ENCODE results near the gene PLK5. TPM values are rescaled to one million over a fixed set of nuclear protein-coding genes. Genes with fewer than 3 reads are reported as not detected.

PLK5 gene
- total RNA-seq, 1 experiment from 2014 or later, result 1.4 TPM

- TF ChIP-seq GRHL2 (CRISPR knock-in tag; IDR thresholded peaks at IDR 0.05; ENCODE audit: insufficient replicate concordance, severe bottlenecking), result no peak
- no peak for TF ChIP-seq RELA (CRISPR knock-in tag; IDR thresholded peaks at IDR 0.05; ENCODE audit: borderline replicate concordance)
- TF ChIP-seq FOXJ3 (CRISPR knock-in tag; IDR thresholded peaks at IDR 0.05; ENCODE audit: borderline replicate concordance), result no peak
- TF ChIP-seq ZNF423 (CRISPR knock-in tag; IDR thresholded peaks at IDR 0.05), result peak; percentile 87; the same call in 1 of the 2 replicates
- TF ChIP-seq SP1 (CRISPR knock-in tag; conservative IDR thresholded peaks at IDR 0.05), result peak; percentile 80
- no peak for TF ChIP-seq CDX4 (CRISPR knock-in tag; IDR thresholded peaks at IDR 0.05; ENCODE audit: borderline replicate concordance)
Measured at GRCh38 chr19:1507763-1508506, 15.9 kb upstream of the PLK5 start (continued).

GRCh38 chr19:1508507-1508856 lies 15.4 kb upstream of the PLK5 start:
- Mint-ChIP-seq H3K27ac (no peak overlapping the region), H3K9me3 (no peaks in the 10 kb centered on the region), H3K27me3 (ENCODE audit: low read depth) (peaks cover 61% of the 10 kb centered on the region), H3K4me1 (no peaks in the 10 kb centered on the region; the same call in 1 of the 2 replicates), H3K4me3 (peak overlapping the region; percentile 42; the same call in 1 of the 2 replicates), H3K36me3 (no peaks in the 10 kb centered on the region)
- ChIA-PET CTCF (interaction anchor here (0.8 to 1.8 kb wide), 3 partner anchors 15 to 54 kb away, joined by 3 to 4 read pairs (median 3); partner anchors contain the start of gene PLK5), POLR2A (interaction anchor here (0.7 to 0.8 kb wide), 2 partner anchors 53 to 207 kb away, joined by 3 read pairs; no protein-coding TSS in a partner anchor)
- DNase-seq (ENCODE audit: low spot score) (no peak), ATAC-seq (no peak)
- TF ChIP-seq PRRX2 (CRISPR knock-in tag; IDR thresholded peaks at IDR 0.05) (no peak), TP53 (CRISPR knock-in tag; IDR thresholded peaks at IDR 0.05) (no peak), GRHL2 (CRISPR knock-in tag; IDR thresholded peaks at IDR 0.05; ENCODE audit: insufficient replicate concordance, severe bottlenecking) (no peak), ZBTB21 (CRISPR knock-in tag; IDR thresholded peaks at IDR 0.05; ENCODE audit: borderline replicate concordance) (no peak), CDX4 (CRISPR knock-in tag; IDR thresholded peaks at IDR 0.05; ENCODE audit: borderline replicate concordance) (no peak), FOXJ3 (CRISPR knock-in tag; IDR thresholded peaks at IDR 0.05; ENCODE audit: borderline replicate concordance) (no peak), ZNF232 (CRISPR knock-in tag; IDR thresholded peaks at IDR 0.05) (no peak), ZNF317 (CRISPR knock-in tag; IDR thresholded peaks at IDR 0.05; ENCODE audit: borderline replicate concordance, low read depth) (no peak), E2F5 (CRISPR knock-in tag; IDR thresholded peaks at IDR 0.05) (no peak), NFYB (CRISPR knock-in tag; conservative IDR thresholded peaks at IDR 0.05; ENCODE audit: low read depth) (no peak), SMAD4 (CRISPR knock-in tag; IDR thresholded peaks at IDR 0.05) (no peak), FOXP1 (CRISPR knock-in tag; IDR thresholded peaks at IDR 0.05; ENCODE audit: borderline replicate concordance) (no peak)

GRCh38 chr19:1509602-1510441 lies 14.1 kb upstream of the PLK5 start:
- Mint-ChIP-seq H3K27ac (no peak overlapping the region), H3K27me3 (ENCODE audit: low read depth) (peaks cover 58% of the 10 kb centered on the region), H3K9me3 (no peaks in the 10 kb centered on the region), H3K4me3 (no peak overlapping the region), H3K4me1 (no peaks in the 10 kb centered on the region), H3K36me3 (no peaks in the 10 kb centered on the region)
- TF ChIP-seq TCF7 (CRISPR knock-in tag; IDR thresholded peaks at IDR 0.05; ENCODE audit: low read depth), result no peak
- no peak for TF ChIP-seq TEAD1 (CRISPR knock-in tag; IDR thresholded peaks at IDR 0.05)
- POLR2A ChIA-PET, result no interaction called here
- ATAC-seq (no peak), DNase-seq (ENCODE audit: low spot score) (no peak)
- CTCF ChIA-PET, result interaction anchor here (0.7 to 1.8 kb wide), 2 partner anchors 14 to 19 kb away, joined by 4 read pairs; partner anchors contain the start of genes PLK5 and REEP6
